Trophoblast cell (in vitro differentiated cells and primary cell): Measurements from ENCODE around the gene PCDHB13. TPM values are rescaled to one million over a fixed set of nuclear protein-coding genes. Genes with fewer than 3 reads are reported as not detected.
A peak's percentile ranks its signal among the peaks of the same experiment; 100 is the strongest.
"Not testable (repeated sequence)": the region's sequence is repeated elsewhere in the genome, so short reads cannot be mapped to it uniquely, and the experiment has no call there.

Experiments used
- DNase-seq, 2 donors: peaks; one replicate each; pipeline ENCODE4 v3.0.0-alpha.2; 2016
- H2AFZ ChIP-seq: 2 replicates; pipeline ENCODE4 v1.6.1; 2013; ENCODE audit warnings: low read length, moderate library complexity, mild to moderate bottlenecking; ENCODE audit not compliant: insufficient read depth, poor library complexity
- H2AK5ac ChIP-seq: 2 replicates; pipeline ENCODE4 v1.6.1; 2013; ENCODE audit warnings: mild to moderate bottlenecking, low read length
- H2BK120ac ChIP-seq: 2 replicates; pipeline ENCODE4 v1.6.1; 2013; ENCODE audit warnings: low read length, mild to moderate bottlenecking, moderate library complexity; ENCODE audit not compliant: insufficient read depth, poor library complexity
- H2BK12ac ChIP-seq: 2 replicates; pipeline ENCODE4 v1.6.1; 2013; ENCODE audit warnings: mild to moderate bottlenecking, low read length, moderate library complexity
- H2BK5ac ChIP-seq: 2 replicates; pipeline ENCODE4 v1.6.1; 2013; ENCODE audit warnings: low read length, low read depth, moderate library complexity, mild to moderate bottlenecking; ENCODE audit not compliant: poor library complexity
- H3K14ac ChIP-seq: 2 replicates; pipeline ENCODE4 v1.6.1; 2013; ENCODE audit warnings: mild to moderate bottlenecking, low read length
- H3K18ac ChIP-seq: 2 replicates; pipeline ENCODE4 v1.6.1; 2013; ENCODE audit warnings: mild to moderate bottlenecking, low read length
- H3K23ac ChIP-seq: 2 replicates; pipeline ENCODE4 v1.6.1; 2013; ENCODE audit warnings: low read length
- H3K27ac ChIP-seq: 2 replicates; pipeline ENCODE4 v1.5.1; 2013; ENCODE audit warnings: low read depth, mild to moderate bottlenecking, inconsistent platforms, low read length, moderate library complexity
- H3K27me3 ChIP-seq: 2 replicates; pipeline ENCODE4 v1.6.1; 2013; ENCODE audit warnings: inconsistent platforms, mild to moderate bottlenecking, low read length, moderate library complexity; ENCODE audit not compliant: insufficient read depth
- H3K36me3 ChIP-seq, 2 experiments: 1 replicate in 1 of 2; 2 replicates in 1 of 2; pipeline ENCODE4 v1.6.1; 2013; ENCODE audit warnings: low read length in 2 of 2, mild to moderate bottlenecking in 2 of 2, moderate library complexity in 1 of 2; ENCODE audit not compliant: insufficient read depth in 2 of 2, control insufficient read depth in 1 of 2
- H3K4ac ChIP-seq: 2 replicates; pipeline ENCODE4 v1.6.1; 2013; ENCODE audit warnings: low read depth, mild to moderate bottlenecking, low read length, moderate library complexity
- H3K4me1 ChIP-seq, 2 experiments: 1 replicate in 1 of 2; 2 replicates in 1 of 2; pipeline ENCODE4 v1.6.1; 2013; ENCODE audit warnings: low read length in 2 of 2, mild to moderate bottlenecking in 2 of 2, moderate library complexity in 1 of 2; ENCODE audit not compliant: insufficient read depth in 2 of 2, control insufficient read depth in 1 of 2
- H3K4me2 ChIP-seq: 2 replicates; pipeline ENCODE4 v1.6.1; 2013; ENCODE audit warnings: inconsistent platforms, mild to moderate bottlenecking, low read length, moderate library complexity
- H3K4me3 ChIP-seq: 2 replicates; pipeline ENCODE4 v1.5.1; 2013; ENCODE audit warnings: mild to moderate bottlenecking, low read depth, low read length, inconsistent platforms
- H3K79me1 ChIP-seq: one replicate; pipeline ENCODE4 v1.6.1; 2013; ENCODE audit warnings: low read length
- H3K79me2 ChIP-seq: 2 replicates; pipeline ENCODE4 v1.6.1; 2013; ENCODE audit warnings: low read length, mild to moderate bottlenecking; ENCODE audit not compliant: control insufficient read depth, insufficient read depth, poor library complexity
- H3K9ac ChIP-seq: 2 replicates; pipeline ENCODE4 v1.6.1; 2013; ENCODE audit warnings: mild to moderate bottlenecking, low read length
- H3K9me3 ChIP-seq: 2 replicates; pipeline ENCODE4 v1.6.1; 2013; ENCODE audit warnings: low read depth, mild to moderate bottlenecking, control low read depth, inconsistent platforms, low read length; ENCODE audit not compliant: insufficient read depth
- H4K12ac ChIP-seq: 2 replicates; pipeline ENCODE4 v1.6.1; 2013; ENCODE audit warnings: low read depth, mild to moderate bottlenecking, low read length, moderate library complexity
- H4K8ac ChIP-seq: 2 replicates; pipeline ENCODE4 v1.6.1; 2013; ENCODE audit warnings: low read depth, mild to moderate bottlenecking, low read length, moderate library complexity
- H4K91ac ChIP-seq: one replicate; pipeline ENCODE4 v1.6.1; 2013; ENCODE audit warnings: low read depth, mild to moderate bottlenecking, low read length, moderate library complexity
- WGBS: extraction: QIAGEN DNeasy Blood & Tissue Kit; methylation state at CpG from one replicate; pipeline ENCODE4 v1.1.7; 2013; ENCODE audit warnings: missing lambda C conversion rate; ENCODE audit not compliant: insufficient read length, insufficient coverage; ENCODE audit errors: extremely low coverage; 5-methylcytosine and 5-hydroxymethylcytosine counted together
- polyA plus RNA-seq: library from polyadenylated mRNA; stranded (reverse); fragments of 200-250 nt; gene quantifications from 2 replicates; pipeline ENCODE4 v1.2.3, GENCODE V29; 2013

Gene PCDHB13
- 2.3 and 2.5 TPM in 2 replicates for polyA plus RNA-seq

DNA sequence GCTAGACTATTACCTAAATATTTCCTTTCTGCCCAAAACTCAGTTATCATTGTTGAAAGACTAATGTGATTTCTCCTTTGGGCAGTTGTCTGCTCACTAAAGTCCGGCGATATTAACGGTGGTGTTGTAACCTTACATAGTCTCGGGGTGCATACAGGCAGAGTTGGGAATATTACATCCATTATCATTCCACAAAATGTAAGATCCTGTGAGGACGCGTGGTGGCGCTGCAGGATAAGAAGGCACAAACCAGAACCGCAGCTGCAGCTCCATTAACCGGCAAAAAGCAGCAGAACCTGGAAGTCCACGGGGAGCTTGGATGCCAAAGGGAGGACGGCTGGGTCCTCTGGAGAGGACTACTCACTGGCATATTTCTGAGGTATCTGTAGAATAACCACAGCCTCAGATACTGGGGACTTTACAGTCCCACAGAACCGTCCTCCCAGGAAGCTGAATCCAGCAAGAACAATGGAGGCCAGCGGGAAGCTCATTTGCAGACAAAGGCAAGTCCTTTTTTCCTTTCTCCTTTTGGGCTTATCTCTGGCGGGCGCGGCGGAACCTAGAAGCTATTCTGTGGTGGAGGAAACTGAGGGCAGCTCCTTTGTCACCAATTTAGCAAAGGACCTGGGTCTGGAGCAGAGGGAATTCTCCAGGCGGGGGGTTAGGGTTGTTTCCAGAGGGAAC, at the start of gene PCDHB13:
Gene PCDHB13, plus strand, starts transcription at position 264 of the 684 bp plus-strand sequence. Its CDS starts 205 bp downstream, at position 469.
- H3K79me1 ChIP-seq, H3K4me1 ChIP-seq, DNase-seq, H3K4me2 ChIP-seq, H3K9me3 ChIP-seq, H3K27me3 ChIP-seq, H3K23ac ChIP-seq, H4K8ac ChIP-seq, H3K4me3 ChIP-seq, H3K9ac ChIP-seq, H3K79me2 ChIP-seq, H3K27ac ChIP-seq, H4K12ac ChIP-seq, H3K36me3 ChIP-seq, H3K14ac ChIP-seq, H2AFZ ChIP-seq, H3K18ac ChIP-seq, H2AK5ac ChIP-seq, H3K4ac ChIP-seq, H4K91ac ChIP-seq, H2BK5ac ChIP-seq, H2BK12ac ChIP-seq, H2BK120ac ChIP-seq: not testable (repeated sequence)
- WGBS = no CpG with 5 or more reads among the region's 18 CpGs

DNA sequence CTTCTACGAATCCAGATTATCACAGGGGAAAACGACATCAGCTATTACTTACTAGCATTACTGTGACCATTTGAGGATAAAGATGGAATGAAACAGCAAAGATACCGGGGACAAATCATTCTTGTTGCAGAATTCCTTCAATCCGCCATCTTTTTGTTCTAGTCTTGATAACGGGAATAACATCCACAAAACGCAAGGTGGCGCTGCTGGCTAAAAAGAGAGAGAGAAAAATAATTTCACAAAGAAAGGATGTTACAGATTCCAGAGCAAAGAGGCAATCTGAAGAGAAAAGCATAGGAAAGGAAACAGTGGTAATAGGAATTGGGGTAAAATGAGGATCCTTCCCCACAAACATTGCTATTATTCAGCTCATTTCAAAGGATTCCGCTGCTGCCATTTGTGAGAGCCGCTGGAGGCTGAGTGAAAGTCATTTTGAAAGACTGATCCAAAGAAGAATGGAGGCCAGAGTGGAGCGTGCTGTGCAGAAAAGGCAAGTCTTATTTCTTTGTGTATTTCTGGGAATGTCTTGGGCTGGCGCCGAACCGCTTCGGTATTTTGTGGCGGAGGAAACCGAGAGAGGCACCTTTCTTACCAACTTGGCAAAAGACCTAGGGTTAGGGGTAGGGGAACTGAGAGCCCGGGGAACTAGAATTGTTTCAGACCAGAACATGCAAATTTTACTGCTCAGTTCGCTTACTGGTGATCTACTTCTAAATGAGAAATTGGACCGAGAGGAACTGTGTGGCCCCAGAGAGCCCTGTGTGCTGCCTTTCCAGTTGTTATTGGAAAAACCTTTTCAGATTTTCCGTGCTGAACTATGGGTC, 41.1 kb upstream of the PCDHB13 start, which contains the start of gene PCDHB7:
Gene PCDHB7, plus strand, starts transcription at position 264 of the 824 bp plus-strand sequence. Its CDS starts 192 bp downstream, at position 456.
- Histone ChIP-seq H3K9ac (no peak within 1 kb of the TSS), H3K27me3 (no peaks in the 10 kb centered on the region), H3K14ac (no peak within 1 kb of the TSS), H3K9me3 (peaks cover 2% of the 10 kb centered on the region), H3K4me1 (no peaks in the 10 kb centered on the region), H4K12ac (no peak within 1 kb of the TSS), H4K8ac (no peak within 1 kb of the TSS), H2AFZ (no peak within 1 kb of the TSS), H3K79me2 (no peaks in the 10 kb centered on the region), H3K36me3 (no peaks in the 10 kb centered on the region), H2BK5ac (no peak within 1 kb of the TSS), H2BK12ac (no peak within 1 kb of the TSS), H3K79me1 (no peaks in the 10 kb centered on the region), H2BK120ac (no peak within 1 kb of the TSS), H3K4me2 (no peak within 1 kb of the TSS), H3K23ac (no peak within 1 kb of the TSS), H4K91ac (no peak within 1 kb of the TSS), H2AK5ac (no peak within 1 kb of the TSS), H3K27ac (no peak within 1 kb of the TSS), H3K18ac (no peak within 1 kb of the TSS), H3K4ac (no peak within 1 kb of the TSS), H3K4me3 (no peak within 1 kb of the TSS)
- WGBS = no CpG with 5 or more reads among the region's 20 CpGs
- peak in 1 of 2 donors; percentile 2 for DNase-seq

DNA sequence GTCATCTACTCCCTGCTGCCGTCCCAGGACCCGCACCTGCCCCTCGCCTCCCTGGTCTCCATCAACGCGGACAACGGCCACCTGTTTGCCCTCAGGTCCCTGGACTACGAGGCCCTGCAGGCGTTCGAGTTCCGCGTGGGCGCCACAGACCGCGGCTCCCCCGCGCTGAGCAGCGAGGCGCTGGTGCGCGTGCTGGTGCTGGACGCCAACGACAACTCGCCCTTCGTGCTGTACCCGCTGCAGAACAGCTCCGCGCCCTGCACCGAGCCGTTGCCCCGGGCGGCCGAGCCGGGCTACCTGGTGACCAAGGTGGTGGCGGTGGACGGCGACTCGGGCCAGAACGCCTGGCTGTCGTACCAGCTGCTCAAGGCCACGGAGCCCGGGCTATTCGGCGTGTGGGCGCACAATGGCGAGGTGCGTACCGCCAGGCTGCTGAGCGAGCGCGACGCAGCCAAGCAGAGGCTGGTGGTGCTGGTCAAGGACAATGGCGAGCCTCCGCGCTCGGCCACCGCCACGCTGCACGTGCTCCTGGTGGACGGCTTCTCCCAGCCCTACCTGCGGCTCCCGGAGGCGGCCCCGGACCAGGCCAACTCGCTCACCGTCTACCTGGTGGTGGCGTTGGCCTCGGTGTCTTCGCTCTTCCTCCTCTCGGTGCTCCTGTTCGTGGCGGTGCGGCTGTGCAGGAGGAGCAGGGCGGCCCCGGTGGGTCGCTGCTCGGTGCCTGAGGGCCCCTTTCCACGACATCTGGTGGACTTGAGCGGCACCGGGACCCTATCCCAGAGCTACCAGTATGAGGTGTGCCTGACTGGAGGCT, 39.2 kb upstream of the PCDHB13 start:
- not testable (repeated sequence) for H3K9me3 ChIP-seq, DNase-seq, H3K36me3 ChIP-seq, H3K27ac ChIP-seq, H3K23ac ChIP-seq, H3K27me3 ChIP-seq, H2BK5ac ChIP-seq, H3K79me1 ChIP-seq, H3K18ac ChIP-seq, H3K14ac ChIP-seq, H3K4me1 ChIP-seq, H4K12ac ChIP-seq, H2AFZ ChIP-seq, H3K4me3 ChIP-seq, H2BK120ac ChIP-seq, H3K9ac ChIP-seq, H3K4ac ChIP-seq, H4K8ac ChIP-seq, H2AK5ac ChIP-seq, H4K91ac ChIP-seq, H3K4me2 ChIP-seq, H2BK12ac ChIP-seq, H3K79me2 ChIP-seq
- WGBS = no CpG with 5 or more reads among the region's 79 CpGs

DNA sequence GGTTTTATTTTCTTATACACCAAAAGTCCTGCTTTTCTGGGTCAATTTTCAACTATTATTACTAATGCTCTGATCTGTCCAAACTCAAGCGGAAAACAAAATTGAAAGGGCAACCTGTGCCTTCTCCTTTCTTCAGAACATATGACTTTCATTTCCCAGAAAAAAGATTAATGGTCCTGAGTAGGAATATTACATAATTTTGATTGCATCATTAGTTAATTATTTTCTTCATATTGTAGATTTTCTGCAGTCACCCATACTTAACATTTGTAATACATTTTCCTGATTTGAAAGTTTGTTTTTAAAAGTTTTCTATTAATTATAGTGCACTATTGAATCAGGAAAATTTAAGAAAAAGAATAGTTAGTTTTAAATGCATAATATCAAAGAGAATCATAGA, 37.8 kb upstream of the PCDHB13 start:
- H3K79me1 ChIP-seq = no peaks in the 10 kb centered on the region
- WGBS = no CpG with 5 or more reads among the region's 1 CpG
- DNase-seq = no peak
- H3K14ac ChIP-seq = no peak overlapping the region
- H2BK12ac ChIP-seq = no peak overlapping the region
- no peak overlapping the region for H2BK5ac ChIP-seq
- H3K79me2 ChIP-seq = no peaks in the 10 kb centered on the region
- no peaks in the 10 kb centered on the region for H3K4me1 ChIP-seq
- no peak overlapping the region for H2AK5ac ChIP-seq
- H3K36me3 ChIP-seq = no peaks in the 10 kb centered on the region
- H3K23ac ChIP-seq = no peak overlapping the region
- no peak overlapping the region for H4K91ac ChIP-seq
- no peak overlapping the region for H3K18ac ChIP-seq
- no peak overlapping the region for H2BK120ac ChIP-seq
- no peak overlapping the region for H4K12ac ChIP-seq
- no peak overlapping the region for H3K4me2 ChIP-seq
- peaks cover 2% of the 10 kb centered on the region for H3K9me3 ChIP-seq
- no peak overlapping the region for H3K4ac ChIP-seq
- H3K27ac ChIP-seq = no peak overlapping the region
- H3K4me3 ChIP-seq = no peak overlapping the region
- no peaks in the 10 kb centered on the region for H3K27me3 ChIP-seq
- no peak overlapping the region for H2AFZ ChIP-seq
- no peak overlapping the region for H3K9ac ChIP-seq
- no peak overlapping the region for H4K8ac ChIP-seq
